ENCODE data around the gene NXT1. TPM values are rescaled to one million over a fixed set of nuclear protein-coding genes. Genes with fewer than 3 reads are reported as not detected.

The NXT1 gene
- total RNA-seq, 1 donor from 2014 or later, result 16.9 TPM

GRCh38 chr20:23370274-23370673 is 19.7 kb downstream of the NXT1 start:
- no peak for DNase-seq (ENCODE audit: low spot score)
- Mint-ChIP-seq H3K27me3 (ENCODE audit: low read depth) (no peaks in the 10 kb centered on the region), H3K36me3 (ENCODE audit: low read depth) (peaks cover 25% of the 10 kb centered on the region)

DNA sequence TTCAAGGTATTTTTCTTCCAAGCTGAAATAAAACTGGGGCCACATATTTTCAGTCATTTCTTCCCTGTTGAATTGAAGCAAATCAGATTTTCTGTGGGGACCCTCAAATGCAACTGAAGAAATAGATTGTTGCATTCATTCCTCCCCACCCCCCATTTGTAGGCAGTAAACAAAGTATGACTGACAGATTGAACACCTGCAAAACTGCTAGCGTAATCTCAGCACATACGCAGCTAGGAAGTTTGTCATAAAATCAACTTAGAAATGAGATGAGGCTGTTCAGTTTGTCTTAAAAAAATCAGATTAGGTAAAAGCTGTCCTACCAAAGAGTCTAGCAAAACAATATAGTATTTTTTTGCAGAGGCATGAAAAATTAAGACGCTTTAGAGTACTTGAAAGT is 20.3 kb downstream of the NXT1 start:
- no peak overlapping the region for H3K27ac Mint-ChIP-seq (ENCODE audit: unreplicated experiment)
- peaks cover 32% of the 10 kb centered on the region for H3K4me1 Mint-ChIP-seq (ENCODE audit: low read depth)
- peaks cover 31% of the 10 kb centered on the region for H3K36me3 Mint-ChIP-seq (ENCODE audit: low read depth)
- H3K4me3 Mint-ChIP-seq (ENCODE audit: unreplicated experiment), result no peak overlapping the region
- H3K27me3 Mint-ChIP-seq (ENCODE audit: low read depth), result no peaks in the 10 kb centered on the region
- no peak for TF ChIP-seq CTCF (IDR thresholded peaks at IDR 0.05)
- no peaks in the 10 kb centered on the region for H3K9me3 Mint-ChIP-seq (ENCODE audit: low read depth)
- no peak for DNase-seq (ENCODE audit: low spot score)

More at GRCh38 chr20:23370274-23370673, 19.7 kb downstream of the NXT1 start:
- no peaks in the 10 kb centered on the region for H3K9me3 Mint-ChIP-seq (ENCODE audit: low read depth)
- peaks cover 33% of the 10 kb centered on the region for H3K4me1 Mint-ChIP-seq (ENCODE audit: low read depth)
- no peak overlapping the region for H3K27ac Mint-ChIP-seq (ENCODE audit: unreplicated experiment)
- no peak overlapping the region for H3K4me3 Mint-ChIP-seq (ENCODE audit: unreplicated experiment)
- TF ChIP-seq CTCF (IDR thresholded peaks at IDR 0.05), result no peak

DNA sequence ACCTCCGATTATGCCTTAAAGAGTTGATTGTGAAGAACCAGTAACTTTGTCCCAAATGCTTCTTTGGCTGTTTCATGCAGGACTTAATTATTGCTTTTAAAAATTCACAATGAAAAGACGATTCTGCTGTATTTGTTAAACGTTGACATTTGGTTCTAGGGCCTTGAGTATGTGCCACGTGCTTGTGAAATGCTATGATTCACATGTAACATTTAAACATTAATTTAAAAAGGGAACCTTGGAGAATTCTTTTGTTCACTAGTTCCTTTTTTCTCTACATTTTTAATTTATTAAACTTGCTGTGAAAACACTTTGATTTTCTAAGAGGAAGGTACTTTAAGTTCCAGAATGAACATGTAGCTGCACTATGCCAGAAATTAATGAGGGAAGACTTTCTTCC is 20.9 kb downstream of the NXT1 start:
- no peak for DNase-seq (ENCODE audit: low spot score)
- no peak overlapping the region for H3K27ac Mint-ChIP-seq (ENCODE audit: unreplicated experiment)
- peaks cover 37% of the 10 kb centered on the region for H3K36me3 Mint-ChIP-seq (ENCODE audit: low read depth)
- TF ChIP-seq CTCF (IDR thresholded peaks at IDR 0.05), result no peak
- no peaks in the 10 kb centered on the region for H3K9me3 Mint-ChIP-seq (ENCODE audit: low read depth)
- H3K4me1 Mint-ChIP-seq (ENCODE audit: low read depth), result peaks cover 26% of the 10 kb centered on the region
- H3K4me3 Mint-ChIP-seq (ENCODE audit: unreplicated experiment), result no peak overlapping the region
- H3K27me3 Mint-ChIP-seq (ENCODE audit: low read depth), result no peaks in the 10 kb centered on the region

DNA sequence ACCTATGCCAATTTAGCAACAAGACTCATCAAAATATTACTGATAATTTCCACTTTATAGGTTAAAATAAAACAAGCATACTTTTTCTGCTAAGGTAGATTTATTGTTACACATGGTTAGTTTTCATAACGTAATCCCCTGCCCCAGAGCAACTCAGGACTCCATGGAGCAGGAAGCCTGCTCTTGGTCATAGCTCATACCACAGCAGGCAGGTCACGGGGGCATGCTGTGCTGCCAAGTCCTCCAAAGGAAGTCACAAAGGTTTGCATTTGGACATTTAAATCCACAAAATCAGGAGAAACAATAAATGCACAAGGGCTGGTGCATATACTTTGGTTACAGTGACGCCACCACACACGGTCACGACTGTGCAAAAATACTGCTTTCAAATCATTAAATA is 23.9 kb downstream of the NXT1 start:
- Mint-ChIP-seq H3K27me3 (ENCODE audit: low read depth) (no peaks in the 10 kb centered on the region), H3K9me3 (ENCODE audit: low read depth) (no peaks in the 10 kb centered on the region), H3K36me3 (ENCODE audit: low read depth) (peaks cover 41% of the 10 kb centered on the region), H3K4me1 (ENCODE audit: low read depth) (no peaks in the 10 kb centered on the region), H3K4me3 (ENCODE audit: unreplicated experiment) (no peak overlapping the region), H3K27ac (ENCODE audit: unreplicated experiment) (no peak overlapping the region)
- no peak for TF ChIP-seq CTCF (IDR thresholded peaks at IDR 0.05)
- DNase-seq (ENCODE audit: low spot score), result no peak

GRCh38 chr20:23375827-23376226 is 25.2 kb downstream of the NXT1 start:
- Mint-ChIP-seq H3K27ac (ENCODE audit: unreplicated experiment) (no peak overlapping the region), H3K4me3 (ENCODE audit: unreplicated experiment) (no peak overlapping the region), H3K9me3 (ENCODE audit: low read depth) (no peaks in the 10 kb centered on the region), H3K27me3 (ENCODE audit: low read depth) (no peaks in the 10 kb centered on the region), H3K36me3 (ENCODE audit: low read depth) (peaks cover 34% of the 10 kb centered on the region), H3K4me1 (ENCODE audit: low read depth) (no peaks in the 10 kb centered on the region)
- no peak for DNase-seq (ENCODE audit: low spot score)
- no peak for TF ChIP-seq CTCF (IDR thresholded peaks at IDR 0.05)

Data from chondrocyte (in vitro differentiated cells).